ENCODE measurements around the gene PIEZO1. TPM values are rescaled to one million over a fixed set of nuclear protein-coding genes. Genes with fewer than 3 reads are reported as not detected.

Gene PIEZO1
- total and polyA plus RNA-seq, 9 of the 15 experiments (the other 6 are each of a cell fraction or from before 2014, with no cell fraction given), result 3.6 to 432 (median 131) TPM

DNA sequence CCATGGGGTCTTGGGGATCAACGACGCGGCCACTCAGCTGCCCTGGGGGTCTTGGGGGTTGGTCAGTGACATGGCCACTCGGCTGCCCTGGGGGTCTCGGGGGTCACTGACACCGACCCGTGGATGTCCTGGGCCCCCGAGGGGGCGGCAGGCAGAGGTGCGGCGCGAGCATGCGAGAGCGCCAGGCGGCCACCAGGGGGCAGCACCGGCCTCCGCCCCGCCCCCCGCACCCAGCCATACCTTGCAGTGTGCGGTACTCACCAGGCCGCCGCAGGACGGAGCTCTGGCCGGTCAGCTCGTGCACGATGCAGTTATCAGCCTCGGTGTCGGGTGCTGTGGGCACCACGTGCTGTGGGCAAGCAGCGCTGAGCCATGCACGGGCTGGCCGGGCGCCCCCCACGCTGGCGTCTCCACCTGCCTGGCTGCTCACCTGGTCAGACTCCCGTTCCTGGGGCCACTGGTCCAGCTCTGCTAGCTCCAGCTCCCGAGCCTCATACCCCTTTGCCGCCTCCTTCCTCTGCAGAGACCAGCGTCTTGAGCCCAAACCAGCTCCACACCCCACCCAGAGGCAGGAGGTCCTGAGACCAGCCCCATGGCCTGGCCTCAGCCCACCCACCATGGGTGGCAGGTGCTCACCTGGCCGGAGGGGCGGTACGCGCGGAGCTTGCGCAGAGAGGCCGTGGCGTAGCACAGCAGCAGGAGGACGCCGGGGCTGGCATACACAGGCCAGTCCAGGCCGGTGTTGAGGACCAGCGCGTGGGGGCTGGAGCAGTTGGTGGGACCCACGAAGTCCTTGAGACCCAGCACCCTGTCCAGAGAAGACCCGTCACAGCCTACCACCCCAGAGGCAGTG, 47.5 kb downstream of the PIEZO1 start (continued):
- TF ChIP-seq SOX6 (IDR thresholded peaks at IDR 0.05), result peak; percentile 56
- TF ChIP-seq, protein P1, sequence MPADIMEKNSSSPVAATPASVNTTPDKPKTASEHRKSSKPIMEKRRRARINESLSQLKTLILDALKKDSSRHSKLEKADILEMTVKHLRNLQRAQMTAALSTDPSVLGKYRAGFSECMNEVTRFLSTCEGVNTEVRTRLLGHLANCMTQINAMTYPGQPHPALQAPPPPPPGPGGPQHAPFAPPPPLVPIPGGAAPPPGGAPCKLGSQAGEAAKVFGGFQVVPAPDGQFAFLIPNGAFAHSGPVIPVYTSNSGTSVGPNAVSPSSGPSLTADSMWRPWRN (IDR thresholded peaks at IDR 0.05; ENCODE audit: low read depth), result no peak
- no peak for TF ChIP-seq ZNF140 (CRISPR knock-in tag; IDR thresholded peaks at IDR 0.05)
- TF ChIP-seq ZNF79 (CRISPR knock-in tag; IDR thresholded peaks at IDR 0.05; ENCODE audit: low read depth), result no peak
- no peak for TF ChIP-seq HLTF (IDR thresholded peaks at IDR 0.05)
- TF ChIP-seq POLR3A (IDR thresholded peaks at IDR 0.05; ENCODE audit: borderline replicate concordance, extremely low read depth, insufficient read depth, insufficient read length), result no peak
- no peak for TF ChIP-seq ZNF197 (CRISPR knock-in tag; IDR thresholded peaks at IDR 0.05; ENCODE audit: low read depth)
- TF ChIP-seq RB1 (IDR thresholded peaks at IDR 0.05; ENCODE audit: low read depth), result peak; percentile 98
- no peak for TF ChIP-seq PML (IDR thresholded peaks at IDR 0.05; ENCODE audit: low read length)
- TF ChIP-seq, protein P2, sequence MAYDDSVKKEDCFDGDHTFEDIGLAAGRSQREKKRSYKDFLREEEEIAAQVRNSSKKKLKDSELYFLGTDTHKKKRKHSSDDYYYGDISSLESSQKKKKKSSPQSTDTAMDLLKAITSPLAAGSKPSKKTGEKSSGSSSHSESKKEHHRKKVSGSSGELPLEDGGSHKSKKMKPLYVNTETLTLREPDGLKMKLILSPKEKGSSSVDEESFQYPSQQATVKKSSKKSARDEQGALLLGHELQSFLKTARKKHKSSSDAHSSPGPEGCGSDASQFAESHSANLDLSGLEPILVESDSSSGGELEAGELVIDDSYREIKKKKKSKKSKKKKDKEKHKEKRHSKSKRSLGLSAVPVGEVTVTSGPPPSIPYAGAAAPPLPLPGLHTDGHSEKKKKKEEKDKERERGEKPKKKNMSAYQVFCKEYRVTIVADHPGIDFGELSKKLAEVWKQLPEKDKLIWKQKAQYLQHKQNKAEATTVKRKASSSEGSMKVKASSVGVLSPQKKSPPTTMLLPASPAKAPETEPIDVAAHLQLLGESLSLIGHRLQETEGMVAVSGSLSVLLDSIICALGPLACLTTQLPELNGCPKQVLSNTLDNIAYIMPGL (CRISPR knock-in tag; IDR thresholded peaks at IDR 0.05), result peak; percentile 77; the same call in 1 of the 2 replicates
- no peak for TF ChIP-seq MEF2D (tag; conservative IDR thresholded peaks at IDR 0.05; ENCODE audit: low read depth)
- no peak for TF ChIP-seq PHB2 (IDR thresholded peaks at IDR 0.05; ENCODE audit: low read depth)
- TF ChIP-seq, protein P3, sequence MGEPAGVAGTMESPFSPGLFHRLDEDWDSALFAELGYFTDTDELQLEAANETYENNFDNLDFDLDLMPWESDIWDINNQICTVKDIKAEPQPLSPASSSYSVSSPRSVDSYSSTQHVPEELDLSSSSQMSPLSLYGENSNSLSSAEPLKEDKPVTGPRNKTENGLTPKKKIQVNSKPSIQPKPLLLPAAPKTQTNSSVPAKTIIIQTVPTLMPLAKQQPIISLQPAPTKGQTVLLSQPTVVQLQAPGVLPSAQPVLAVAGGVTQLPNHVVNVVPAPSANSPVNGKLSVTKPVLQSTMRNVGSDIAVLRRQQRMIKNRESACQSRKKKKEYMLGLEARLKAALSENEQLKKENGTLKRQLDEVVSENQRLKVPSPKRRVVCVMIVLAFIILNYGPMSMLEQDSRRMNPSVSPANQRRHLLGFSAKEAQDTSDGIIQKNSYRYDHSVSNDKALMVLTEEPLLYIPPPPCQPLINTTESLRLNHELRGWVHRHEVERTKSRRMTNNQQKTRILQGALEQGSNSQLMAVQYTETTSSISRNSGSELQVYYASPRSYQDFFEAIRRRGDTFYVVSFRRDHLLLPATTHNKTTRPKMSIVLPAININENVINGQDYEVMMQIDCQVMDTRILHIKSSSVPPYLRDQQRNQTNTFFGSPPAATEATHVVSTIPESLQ (CRISPR knock-in tag; IDR thresholded peaks at IDR 0.05), result no peak
- no peak for TF ChIP-seq HDAC8 (tag; IDR thresholded peaks at IDR 0.05)
- no peak for TF ChIP-seq ESRRB (CRISPR knock-in tag; IDR thresholded peaks at IDR 0.05; ENCODE audit: borderline replicate concordance)
- TF ChIP-seq, protein P4, sequence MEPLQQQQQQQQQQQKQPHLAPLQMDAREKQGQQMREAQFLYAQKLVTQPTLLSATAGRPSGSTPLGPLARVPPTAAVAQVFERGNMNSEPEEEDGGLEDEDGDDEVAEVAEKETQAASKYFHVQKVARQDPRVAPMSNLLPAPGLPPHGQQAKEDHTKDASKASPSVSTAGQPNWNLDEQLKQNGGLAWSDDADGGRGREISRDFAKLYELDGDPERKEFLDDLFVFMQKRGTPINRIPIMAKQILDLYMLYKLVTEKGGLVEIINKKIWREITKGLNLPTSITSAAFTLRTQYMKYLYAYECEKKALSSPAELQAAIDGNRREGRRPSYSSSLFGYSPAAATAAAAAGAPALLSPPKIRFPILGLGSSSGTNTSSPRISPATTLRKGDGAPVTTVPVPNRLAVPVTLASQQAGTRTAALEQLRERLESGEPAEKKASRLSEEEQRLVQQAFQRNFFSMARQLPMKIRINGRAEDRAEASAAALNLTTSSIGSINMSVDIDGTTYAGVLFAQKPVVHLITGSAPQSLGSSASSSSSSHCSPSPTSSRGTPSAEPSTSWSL (CRISPR knock-in tag; IDR thresholded peaks at IDR 0.05; ENCODE audit: borderline replicate concordance), result no peak
- no peak for TF ChIP-seq PYGO2 (tag; IDR thresholded peaks at IDR 0.05)
- TF ChIP-seq ELF2 (CRISPR knock-in tag; IDR thresholded peaks at IDR 0.05), result no peak
- no peak for TF ChIP-seq BCOR (IDR thresholded peaks at IDR 0.05)
- no peak for TF ChIP-seq SMARCB1 (IDR thresholded peaks at IDR 0.05; ENCODE audit: insufficient read length, low read depth)
- no peak for TF ChIP-seq ZNF146 (CRISPR knock-in tag; IDR thresholded peaks at IDR 0.05; ENCODE audit: unreplicated experiment)
- TF ChIP-seq SUPT5H (IDR thresholded peaks at IDR 0.05), result peak; percentile 28; the same call in 1 of the 2 replicates
- peak; percentile 36; the same call in 1 of the 2 replicates for TF ChIP-seq RAD51 (IDR thresholded peaks at IDR 0.05; ENCODE audit: borderline replicate concordance, low read depth)
- TF ChIP-seq RCOR1 (IDR thresholded peaks at IDR 0.05; ENCODE audit: borderline replicate concordance in 1 of 2, low read depth in 2 of 2, low read length in 2 of 2), result peak in 1 of 2 experiments; percentile 82; a peak in 2 of 4 replicates
